ENCODE results near the gene FYB1. TPM values are rescaled to one million over a fixed set of nuclear protein-coding genes. Genes with fewer than 3 reads are reported as not detected.

Gene FYB1
- total and polyA plus RNA-seq, 2 of the 8 experiments (the other 6 are each of a cell fraction or from before 2014, with no cell fraction given): not detected

DNA sequence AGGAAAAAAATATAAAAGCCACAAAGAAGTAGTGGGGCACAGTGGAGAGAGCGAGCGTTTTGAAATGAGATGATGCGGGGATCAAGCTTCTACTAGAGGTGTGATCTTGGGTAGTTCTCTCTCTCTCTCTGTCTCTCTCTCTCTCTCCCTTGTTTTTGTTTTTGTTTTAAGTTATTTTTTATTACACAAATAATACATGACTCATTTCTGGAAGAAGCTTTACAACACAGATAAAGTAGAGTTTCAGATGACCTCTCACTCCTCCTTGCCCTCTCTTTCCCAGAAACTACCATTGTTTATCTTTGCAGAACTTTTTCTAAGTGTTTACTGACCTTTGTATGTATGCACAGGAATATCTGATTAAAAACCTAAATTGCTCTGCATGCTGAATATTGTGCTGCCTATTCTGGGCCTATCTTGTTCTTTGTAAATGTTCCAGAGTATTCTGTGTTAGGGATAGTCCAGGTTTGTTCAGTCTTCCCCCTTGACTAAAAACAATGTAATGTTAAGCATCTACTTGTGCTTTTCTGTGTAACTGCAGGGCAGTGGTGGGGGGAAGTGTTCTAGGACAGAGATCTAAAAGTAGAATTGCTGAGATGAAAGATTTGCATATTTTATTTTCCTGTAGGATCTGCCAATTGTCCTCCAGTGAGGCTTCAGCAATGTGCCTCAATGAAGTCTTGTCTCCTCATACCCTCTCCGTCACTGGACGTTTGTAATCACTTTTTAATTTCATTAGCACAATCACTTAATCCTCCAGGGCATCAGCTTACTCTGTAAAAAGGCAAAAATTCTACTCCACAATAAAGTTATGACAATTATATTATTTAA lies 52.0 kb downstream of the FYB1 start (continued):
- TF ChIP-seq NRF1 (IDR thresholded peaks at IDR 0.05; ENCODE audit: low read depth, low read length): no peak
- no peak for TF ChIP-seq FOSL1 (IDR thresholded peaks at IDR 0.05; ENCODE audit: insufficient read depth, low read depth, low read length)
- no peak for TF ChIP-seq SP4 (IDR thresholded peaks at IDR 0.05; ENCODE audit: low read length)
- TF ChIP-seq RFX5 (IDR thresholded peaks at IDR 0.05; ENCODE audit: borderline replicate concordance, low read depth, low read length): no peak
- TF ChIP-seq HDAC2 (IDR thresholded peaks at IDR 0.05; ENCODE audit: borderline replicate concordance in 1 of 2, low read depth in 2 of 2, low read length in 2 of 2): no peak
- no peak for TF ChIP-seq CBX8 (IDR thresholded peaks at IDR 0.05; ENCODE audit: borderline replicate concordance, low read depth, low read length)

Measured in H1 (cell line).